HCT116 (cell line): Measurements from ENCODE around the gene LRRC75A.

ENCODE experiments used
- EZH2 ChIP-seq: fragments of 200-600 bp; sonication (generic); IDR thresholded peaks from 2 replicates; pipeline ENCODE4 v1.6.1; 2017; ENCODE audit warnings: antibody characterized with exemption, mixed run types
- EZH2phosphoT487 ChIP-seq: fragments of 200-600 bp; IDR thresholded peaks from 2 replicates; pipeline ENCODE4 v1.6.1; 2018; ENCODE audit warnings: antibody characterized with exemption, borderline replicate concordance
- POLR2A ChIP-seq: IDR thresholded peaks from 2 replicates; pipeline ENCODE4 v1.7.0; 2011; ENCODE audit warnings: borderline replicate concordance; ENCODE audit not compliant: insufficient read depth, insufficient read length; ENCODE audit errors: extremely low read depth
- POLR2AphosphoS5 ChIP-seq: IDR thresholded peaks from 2 replicates; pipeline ENCODE4 v1.6.1; 2011; ENCODE audit warnings: mild to moderate bottlenecking, low read depth, low read length, moderate library complexity
- RAD21 ChIP-seq: IDR thresholded peaks from 2 replicates; pipeline ENCODE4 v1.6.1; 2012; ENCODE audit warnings: low read depth, mild to moderate bottlenecking
- REST ChIP-seq: IDR thresholded peaks from 2 replicates; pipeline ENCODE4 v1.6.1; 2012; ENCODE audit warnings: low read depth
- SP1 ChIP-seq: IDR thresholded peaks from 2 replicates; pipeline ENCODE4 v1.6.1; 2012; ENCODE audit warnings: low read depth
- ZBTB33 ChIP-seq: IDR thresholded peaks from 2 replicates; pipeline ENCODE4 v1.6.1; 2011; ENCODE audit warnings: mild to moderate bottlenecking, low read length, moderate library complexity; ENCODE audit not compliant: insufficient replicate concordance; ENCODE audit errors: extremely low read depth
- TF ChIP-seq, protein P1 (sequence below), 3 experiments: fragments of 200-600 bp in 1 of 3; sonication (generic) in 1 of 3; IDR thresholded peaks in 2 of 3; conservative IDR thresholded peaks in 1 of 3; 2 replicates each; pipeline ENCODE4 v1.5.1; 2012 to 2017; ENCODE audit warnings: low read depth in 2 of 3, low read length in 2 of 3, antibody characterized with exemption in 1 of 3, borderline replicate concordance in 1 of 3, control low read depth in 1 of 3, mild to moderate bottlenecking in 1 of 3, mixed read lengths in 1 of 3, mixed run types in 1 of 3, moderate library complexity in 1 of 3; ENCODE audit not compliant: insufficient read depth in 1 of 3

- TF ChIP-seq, protein P1, sequence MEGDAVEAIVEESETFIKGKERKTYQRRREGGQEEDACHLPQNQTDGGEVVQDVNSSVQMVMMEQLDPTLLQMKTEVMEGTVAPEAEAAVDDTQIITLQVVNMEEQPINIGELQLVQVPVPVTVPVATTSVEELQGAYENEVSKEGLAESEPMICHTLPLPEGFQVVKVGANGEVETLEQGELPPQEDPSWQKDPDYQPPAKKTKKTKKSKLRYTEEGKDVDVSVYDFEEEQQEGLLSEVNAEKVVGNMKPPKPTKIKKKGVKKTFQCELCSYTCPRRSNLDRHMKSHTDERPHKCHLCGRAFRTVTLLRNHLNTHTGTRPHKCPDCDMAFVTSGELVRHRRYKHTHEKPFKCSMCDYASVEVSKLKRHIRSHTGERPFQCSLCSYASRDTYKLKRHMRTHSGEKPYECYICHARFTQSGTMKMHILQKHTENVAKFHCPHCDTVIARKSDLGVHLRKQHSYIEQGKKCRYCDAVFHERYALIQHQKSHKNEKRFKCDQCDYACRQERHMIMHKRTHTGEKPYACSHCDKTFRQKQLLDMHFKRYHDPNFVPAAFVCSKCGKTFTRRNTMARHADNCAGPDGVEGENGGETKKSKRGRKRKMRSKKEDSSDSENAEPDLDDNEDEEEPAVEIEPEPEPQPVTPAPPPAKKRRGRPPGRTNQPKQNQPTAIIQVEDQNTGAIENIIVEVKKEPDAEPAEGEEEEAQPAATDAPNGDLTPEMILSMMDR (IDR thresholded peaks at IDR 0.05 in 2 of 3, conservative IDR thresholded peaks at IDR 0.05 in 1 of 3; ENCODE audit: borderline replicate concordance in 1 of 3, insufficient read depth in 1 of 3, low read depth in 2 of 3, low read length in 2 of 3), result no peak
- no peak for TF ChIP-seq EZH2
- TF ChIP-seq POLR2A, result no peak
- TF ChIP-seq REST, result no peak
- no peak for TF ChIP-seq RAD21
- TF ChIP-seq SP1, result no peak
- TF ChIP-seq EZH2phosphoT487, result no peak
- TF ChIP-seq ZBTB33, result no peak
- TF ChIP-seq POLR2AphosphoS5, result no peak
These were observed 2.1 kb upstream of the LRRC75A start for GRCh38 chr17:16494059-16494458.
